IMR-90 (cell line): ENCODE measurements around the gene GREB1L. TPM values are rescaled to one million over a fixed set of nuclear protein-coding genes. Genes with fewer than 3 reads are reported as not detected.

Source experiments
- ATAC-seq: fragments of 200-7000 bp; cut with Tn5 transposase; 2 replicates; pipeline ENCODE4 v1.9.1; 2020; ENCODE audit warnings: low read depth, mild to moderate bottlenecking, moderate library complexity
- BruUV-seq: library from RNA; stranded (reverse); fragments of 400-500 nt; replicated peaks from 2 replicates; lab custom pipeline; 2021; lab: Mats Ljungman, UMichigan
- CTCF ChIA-PET: fragments of 300-600 bp; formaldehyde crosslinking; extraction: SDS; loops from one replicate; lab custom pipeline; 2021; ENCODE audit warnings: antibody characterized with exemption; lab: Yijun Ruan, JAX
- POLR2A ChIA-PET: fragments of 300-600 bp; sonication (Branson Sonifier 250); formaldehyde crosslinking; loops from one replicate; lab custom pipeline; 2022; ENCODE audit warnings: antibody characterized with exemption; ENCODE audit not compliant: unreplicated experiment; lab: Charles Lee
- DNase-seq: peaks from one replicate; pipeline ENCODE4 v3.0.0; 2013
- H2AFZ ChIP-seq: replicated peaks from 2 replicates; pipeline ENCODE3; 2013; ENCODE audit warnings: low read length, mild to moderate bottlenecking; ENCODE audit not compliant: poor library complexity
- H2AK5ac ChIP-seq: 2 replicates; pipeline ENCODE4 v1.6.1; 2013; ENCODE audit warnings: low read depth, low read length, inconsistent platforms
- H2AK9ac ChIP-seq: replicated peaks from 2 replicates; pipeline ENCODE3; 2013; ENCODE audit warnings: mild to moderate bottlenecking, low read depth, low read length, moderate library complexity; ENCODE audit not compliant: poor library complexity
- H2BK120ac ChIP-seq: 2 replicates; pipeline ENCODE4 v1.6.1; 2013; ENCODE audit warnings: low read depth, low read length, inconsistent platforms
- H2BK15ac ChIP-seq: 3 replicates; pipeline ENCODE4 v1.6.1; 2013; ENCODE audit warnings: low read depth, low read length, inconsistent platforms
- H2BK20ac ChIP-seq: 2 replicates; pipeline ENCODE4 v1.6.1; 2013; ENCODE audit warnings: low read depth, mild to moderate bottlenecking, inconsistent platforms, low read length, moderate library complexity
- H2BK5ac ChIP-seq: 2 replicates; pipeline ENCODE4 v1.6.1; 2013; ENCODE audit warnings: mild to moderate bottlenecking, low read depth, low read length, inconsistent platforms; ENCODE audit not compliant: poor library complexity, severe bottlenecking
- H3K14ac ChIP-seq: replicated peaks from 2 replicates; pipeline ENCODE4 v1.6.1; 2013; ENCODE audit warnings: low read depth, low read length, inconsistent platforms
- H3K18ac ChIP-seq: 2 replicates; pipeline ENCODE4 v1.6.1; 2013; ENCODE audit warnings: low read depth, low read length, control low read depth
- H3K23ac ChIP-seq: 2 replicates; pipeline ENCODE4 v1.6.1; 2013; ENCODE audit warnings: low read depth, low read length, inconsistent platforms
- H3K27ac ChIP-seq: 2 replicates; pipeline ENCODE4 v1.5.1; 2013; ENCODE audit warnings: mild to moderate bottlenecking, control low read depth, low read length; ENCODE audit not compliant: insufficient read depth
- H3K27me3 ChIP-seq: 2 replicates; pipeline ENCODE4 v1.6.1; 2013; ENCODE audit warnings: low read length; ENCODE audit not compliant: control insufficient read depth, insufficient read depth
- H3K36me3 ChIP-seq: 2 replicates; pipeline ENCODE4 v1.6.1; 2013; ENCODE audit warnings: low read length, mixed read lengths; ENCODE audit not compliant: control insufficient read depth, insufficient read depth
- H3K4ac ChIP-seq: 2 replicates; pipeline ENCODE4 v1.6.1; 2013; ENCODE audit warnings: low read depth, low read length, inconsistent platforms
- H3K4me1 ChIP-seq: 2 replicates; pipeline ENCODE4 v1.6.1; 2013; ENCODE audit warnings: low read length, mixed read lengths; ENCODE audit not compliant: control insufficient read depth, insufficient read depth
- H3K4me2 ChIP-seq: 2 replicates; pipeline ENCODE4 v1.6.1; 2013; ENCODE audit warnings: low read depth, mild to moderate bottlenecking, control low read depth, low read length, moderate library complexity
- H3K4me3 ChIP-seq: 2 replicates; pipeline ENCODE4 v1.5.1; 2013; ENCODE audit warnings: low read depth, mild to moderate bottlenecking, control low read depth, low read length, moderate library complexity; ENCODE audit not compliant: insufficient read depth
- H3K56ac ChIP-seq: 2 replicates; pipeline ENCODE4 v1.6.1; 2013; ENCODE audit warnings: low read length, inconsistent platforms; ENCODE audit not compliant: insufficient read depth; ENCODE audit errors: extremely low read depth
- H3K79me1 ChIP-seq, 2 experiments: 2 replicates each; pipeline ENCODE4 v1.6.1; 2013; ENCODE audit warnings: low read length in 2 of 2, inconsistent platforms in 1 of 2, low read depth in 1 of 2
- H3K9ac ChIP-seq: 2 replicates; pipeline ENCODE4 v1.6.1; 2013; ENCODE audit warnings: low read depth, low read length, control low read depth
- H3K9me1 ChIP-seq: 2 replicates; pipeline ENCODE4 v1.6.1; 2013; ENCODE audit warnings: low read length, inconsistent platforms; ENCODE audit not compliant: insufficient read depth
- H3K9me3 ChIP-seq: 2 replicates; pipeline ENCODE4 v1.6.1; 2013; ENCODE audit warnings: low read length; ENCODE audit not compliant: control insufficient read depth, insufficient read depth
- H4K20me1 ChIP-seq: 2 replicates; pipeline ENCODE4 v1.6.1; 2013; ENCODE audit warnings: low read length, inconsistent platforms; ENCODE audit not compliant: insufficient read depth
- H4K5ac ChIP-seq: 2 replicates; pipeline ENCODE4 v1.6.1; 2013; ENCODE audit warnings: mild to moderate bottlenecking, low read depth, low read length, control low read depth
- H4K8ac ChIP-seq, 2 experiments: 2 replicates each; pipeline ENCODE4 v1.6.1; 2013; ENCODE audit warnings: low read depth in 2 of 2, low read length in 2 of 2, control low read depth in 1 of 2, inconsistent platforms in 1 of 2
- H4K91ac ChIP-seq: 2 replicates; pipeline ENCODE4 v1.6.1; 2013; ENCODE audit warnings: low read depth, low read length, inconsistent platforms; ENCODE audit not compliant: insufficient read depth
- BHLHE40 ChIP-seq: fragments of 150-350 bp; IDR thresholded peaks from 2 replicates; pipeline ENCODE4 v1.6.1; 2016; ENCODE audit warnings: mild to moderate bottlenecking, low read depth, low read length
- CEBPB ChIP-seq: IDR thresholded peaks from 2 replicates; pipeline ENCODE4 v1.6.1; 2012; ENCODE audit warnings: low read depth, low read length, improper control_type of control experiment
- CHD1 ChIP-seq: IDR thresholded peaks from 2 replicates; pipeline ENCODE4 v1.6.1; 2012; ENCODE audit warnings: low read depth, low read length, improper control_type of control experiment
- ELK1 ChIP-seq: fragments of 150-350 bp; IDR thresholded peaks from 2 replicates; pipeline ENCODE4 v1.6.1; 2016; ENCODE audit warnings: low read depth, mild to moderate bottlenecking, low read length, moderate library complexity, borderline replicate concordance
- MAZ ChIP-seq: IDR thresholded peaks from 2 replicates; pipeline ENCODE4 v1.6.1; 2012; ENCODE audit warnings: low read depth, mild to moderate bottlenecking, low read length, improper control_type of control experiment, moderate library complexity, borderline replicate concordance
- MXI1 ChIP-seq: IDR thresholded peaks from 2 replicates; pipeline ENCODE4 v1.6.1; 2012; ENCODE audit warnings: low read depth, mild to moderate bottlenecking, low read length, moderate library complexity, borderline replicate concordance
- RAD21 ChIP-seq: IDR thresholded peaks from 2 replicates; pipeline ENCODE4 v1.6.1; 2012; ENCODE audit warnings: low read length, improper control_type of control experiment
- RCOR1 ChIP-seq: IDR thresholded peaks from 2 replicates; pipeline ENCODE4 v1.6.1; 2012; ENCODE audit warnings: mild to moderate bottlenecking, low read length, improper control_type of control experiment; ENCODE audit not compliant: insufficient replicate concordance
- RFX5 ChIP-seq: IDR thresholded peaks from 2 replicates; pipeline ENCODE4 v1.8.0; 2012; ENCODE audit warnings: low read depth, mild to moderate bottlenecking, low read length, moderate library complexity
- USF2 ChIP-seq: fragments of 150-350 bp; IDR thresholded peaks from 2 replicates; pipeline ENCODE4 v1.6.1; 2017; ENCODE audit warnings: mild to moderate bottlenecking, antibody characterized with exemption, low read length, low read depth
- WGBS, 2 experiments: methylation state at CpG; one replicate each; pipeline versions ENCODE4 v1.1.5 to v1.1.7; 2013; ENCODE audit warnings: missing lambda C conversion rate in 2 of 2; ENCODE audit not compliant: insufficient read length in 1 of 2; ENCODE audit errors: extremely low coverage in 2 of 2; 5-methylcytosine and 5-hydroxymethylcytosine counted together
- dilution Hi-C: fragments of 300-500 bp; cut with HindIII; formaldehyde crosslinking; loops from one replicate; pipeline ENCODE4 v1.14.3; 2018; ENCODE audit warnings: low sequenced_read_pairs; ENCODE audit not compliant: unreplicated experiment
- in situ Hi-C: fragments of 300-500 bp; cut with MboI; formaldehyde crosslinking; loops from 3 replicates; pipeline ENCODE4 v1.14.3; 2019; ENCODE audit warnings: low sequenced_read_pairs, inconsistent platforms, mixed read lengths
- intact Hi-C: fragments of 100-400 bp; cut with micrococcal nuclease; formaldehyde crosslinking; loops from 2 replicates; pipeline ENCODE4 v1.10.0; 2022
- polyA plus RNA-seq, 3 experiments: library from polyadenylated mRNA; depleted of rRNA; stranded (reverse); fragments of >200 nt; gene quantifications; 2 replicates each; pipeline ENCODE4 v1.2.3, GENCODE V29; 2012; ENCODE audit warnings: low replicate concordance in 1 of 3
- total RNA-seq: library from RNA; depleted of rRNA; stranded (reverse); fragments of >200 nt; gene quantifications from 2 replicates; pipeline ENCODE4 v1.2.3, GENCODE V29; 2012

GREB1L gene
- total and polyA plus RNA-seq, 2 of the 4 experiments (the other 2 are of a cell fraction), result under 0.01 to 0.02 TPM

- Histone ChIP-seq H2BK120ac (no peak overlapping the region), H4K20me1 (no peaks in the 10 kb centered on the region), H3K18ac (no peak overlapping the region), H2BK15ac (no peak overlapping the region), H3K79me1 (no peaks in the 10 kb centered on the region), H4K91ac (no peak overlapping the region), H4K5ac (0 out of 2 replicates have a peak overlapping the region, but pooled peaks have one; percentile 14), H3K4me1 (peaks cover 3% of the 10 kb centered on the region), H3K56ac (no peak overlapping the region), H3K23ac (no peak overlapping the region), H3K9ac (no peak overlapping the region), H3K9me1 (no peaks in the 10 kb centered on the region), H2BK20ac (no peak overlapping the region), H3K14ac (no peak overlapping the region), H3K4ac (no peak overlapping the region), H4K8ac (no peak overlapping the region), H2AFZ (no peak overlapping the region), H2AK5ac (no peak overlapping the region), H2AK9ac (no peak overlapping the region), H2BK5ac (no peak overlapping the region), H3K27ac (no peak overlapping the region), H3K9me3 (no peaks in the 10 kb centered on the region), H3K4me3 (no peak overlapping the region), H3K4me2 (no peak overlapping the region; the same call in 1 of the 2 replicates), H3K27me3 (no peaks in the 10 kb centered on the region), H3K36me3 (peaks cover 2% of the 10 kb centered on the region)
- dilution Hi-C loops, result no loop called here
- POLR2A ChIA-PET, result no interaction called here
- CTCF ChIA-PET, result no interaction called here
- TF ChIP-seq MAZ, result no peak
- TF ChIP-seq ELK1, result no peak
- TF ChIP-seq CHD1, result no peak
- TF ChIP-seq BHLHE40, result no peak
- no peak for TF ChIP-seq MXI1
- no peak for TF ChIP-seq CEBPB
- no peak for TF ChIP-seq RAD21
- no peak for TF ChIP-seq RCOR1
- TF ChIP-seq USF2, result no peak
- no peak for TF ChIP-seq RFX5
- no CpG with 5 or more reads among the region's 2 CpGs for WGBS, 2 experiments
- in situ Hi-C loops, result no loop called here
- intact Hi-C loops, result no loop called here
- ATAC-seq (peak; percentile 77), DNase-seq (peak; percentile 45)
- BruUV-seq, result no TSS peak
Observed at GRCh38 chr18:21513292-21513691, 271.3 kb downstream of the GREB1L start.
